Esophagus mucosa (tissue), 1 donor: ENCODE results near the gene CD226. TPM values are rescaled to one million over a fixed set of nuclear protein-coding genes. Genes with fewer than 3 reads are reported as not detected.
"Not testable (repeated sequence)": the region's sequence is repeated elsewhere in the genome, so short reads cannot be mapped to it uniquely, and the experiment has no call there.

Source experiments
- ATAC-seq: fragments of 200-7000 bp; cut with Tn5 transposase; one replicate; pipeline ENCODE4 v1.9.1; 2020
- total RNA-seq: library from RNA; stranded (reverse); gene quantifications from one replicate; pipeline ENCODE4 v1.2.4, GENCODE V29; 2023
- donor health status: DM: yes; HTN: yes; CAD: no.

The CD226 gene
- total RNA-seq, 1 donor from 2014 or later: 0.44 TPM

DNA sequence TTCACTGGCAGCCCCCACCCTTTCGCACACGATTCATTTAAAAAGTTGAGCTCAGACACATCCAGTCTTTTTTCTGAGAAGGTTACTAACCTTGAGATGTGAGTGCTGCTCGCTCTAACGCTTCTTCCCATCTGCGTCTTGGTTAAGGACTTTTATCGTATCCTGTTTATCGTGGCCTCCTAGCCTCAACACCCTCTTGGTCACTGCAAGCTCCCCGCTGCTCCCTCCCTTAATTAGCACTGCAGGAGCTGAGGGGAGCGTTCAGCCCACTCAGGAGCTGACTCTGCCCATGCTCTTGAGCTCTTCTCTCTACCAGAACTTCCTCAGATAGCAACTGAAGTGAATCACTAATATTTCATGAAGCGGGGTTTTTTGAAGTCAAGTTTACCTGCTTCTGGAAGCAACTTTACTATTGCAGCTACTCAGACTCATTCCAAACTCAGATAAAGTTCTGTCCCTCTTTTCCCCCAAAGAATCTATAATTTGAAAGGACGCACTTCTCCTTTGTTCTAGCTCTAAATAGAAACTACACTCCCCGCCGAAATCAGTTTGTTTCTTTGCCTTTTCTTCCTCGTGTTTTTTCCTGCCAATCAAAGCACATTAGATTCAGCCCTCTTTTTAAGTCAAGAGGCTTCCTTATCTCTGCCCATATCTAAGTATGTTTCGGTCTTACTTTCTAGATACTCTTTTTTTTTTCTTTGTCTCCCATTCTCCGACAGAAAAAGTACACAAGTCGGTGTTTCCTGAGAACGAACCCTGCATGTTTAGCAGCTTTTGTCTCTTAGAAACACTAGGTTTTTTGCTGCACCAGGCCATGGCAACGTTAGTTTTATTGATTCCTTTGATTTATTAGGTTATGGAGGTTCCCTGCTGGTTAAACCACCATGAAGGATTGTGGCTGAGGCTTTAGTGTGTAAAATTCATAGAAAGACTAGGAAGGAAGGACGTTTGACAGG is 9.3 kb upstream of the CD226 start:
- no peak for ATAC-seq

- no peak for ATAC-seq
Observed at GRCh38 chr18:69956057-69956456, 8.4 kb upstream of the CD226 start.

DNA sequence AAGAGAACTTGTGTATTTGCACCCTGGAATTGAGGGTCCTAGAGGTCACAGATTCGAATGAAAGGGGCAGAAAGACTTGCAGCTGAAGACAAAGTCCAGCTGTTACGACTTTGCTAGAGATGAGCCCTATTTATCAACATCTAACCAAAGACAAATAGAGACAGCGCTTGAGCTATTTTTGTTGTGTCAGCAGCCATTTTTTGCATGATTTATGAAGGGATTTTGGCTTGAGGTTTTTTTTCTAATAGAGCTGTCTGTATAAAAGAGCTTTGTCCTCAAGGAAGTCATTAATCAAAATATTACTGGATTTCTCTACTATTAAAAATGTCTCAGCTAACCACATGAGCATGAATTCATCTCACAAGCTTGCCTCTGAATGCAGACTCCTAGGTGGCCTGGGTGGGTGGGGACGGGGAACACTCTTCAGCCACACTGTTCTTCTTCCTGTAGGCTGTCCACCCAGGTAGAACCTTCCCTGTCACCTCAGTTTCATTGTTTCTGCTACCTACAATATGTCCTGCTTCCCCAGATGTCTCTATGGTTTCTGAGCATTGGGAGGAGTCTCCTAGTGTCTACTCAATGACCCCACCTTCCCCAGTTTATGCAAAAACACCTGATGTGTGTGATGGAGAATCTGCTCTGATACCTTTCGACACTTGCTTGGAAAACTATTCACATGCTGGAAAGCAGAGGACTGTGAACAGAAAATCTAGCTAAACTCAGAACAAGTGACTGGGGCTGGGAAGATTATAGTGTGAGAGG is 7.2 kb upstream of the CD226 start:
- no peak for ATAC-seq

GRCh38 chr18:69953191-69953590 is 5.5 kb upstream of the CD226 start:
- ATAC-seq: no peak

DNA sequence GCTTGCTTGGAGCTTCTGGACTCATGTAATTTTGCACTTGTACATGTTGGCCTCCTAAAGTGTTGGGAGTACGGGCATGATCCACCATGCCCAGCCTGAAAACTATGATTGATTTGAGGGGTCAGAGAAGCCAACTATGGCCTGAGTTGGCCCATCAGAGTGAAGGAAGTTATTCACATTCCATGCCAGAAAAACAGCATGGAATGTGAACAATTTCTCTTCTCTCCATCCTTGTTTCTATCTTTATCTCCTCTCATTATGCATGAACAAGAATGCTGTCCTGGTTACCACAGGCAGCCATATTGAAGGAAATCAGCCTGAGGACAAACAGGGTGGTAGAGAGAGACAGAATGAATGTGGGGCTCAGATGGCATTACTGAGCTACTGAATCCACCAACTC is 3.5 kb upstream of the CD226 start:
- ATAC-seq: no peak

GRCh38 chr18:69949538-69949936 is 1.9 kb upstream of the CD226 start:
- ATAC-seq: no peak

DNA sequence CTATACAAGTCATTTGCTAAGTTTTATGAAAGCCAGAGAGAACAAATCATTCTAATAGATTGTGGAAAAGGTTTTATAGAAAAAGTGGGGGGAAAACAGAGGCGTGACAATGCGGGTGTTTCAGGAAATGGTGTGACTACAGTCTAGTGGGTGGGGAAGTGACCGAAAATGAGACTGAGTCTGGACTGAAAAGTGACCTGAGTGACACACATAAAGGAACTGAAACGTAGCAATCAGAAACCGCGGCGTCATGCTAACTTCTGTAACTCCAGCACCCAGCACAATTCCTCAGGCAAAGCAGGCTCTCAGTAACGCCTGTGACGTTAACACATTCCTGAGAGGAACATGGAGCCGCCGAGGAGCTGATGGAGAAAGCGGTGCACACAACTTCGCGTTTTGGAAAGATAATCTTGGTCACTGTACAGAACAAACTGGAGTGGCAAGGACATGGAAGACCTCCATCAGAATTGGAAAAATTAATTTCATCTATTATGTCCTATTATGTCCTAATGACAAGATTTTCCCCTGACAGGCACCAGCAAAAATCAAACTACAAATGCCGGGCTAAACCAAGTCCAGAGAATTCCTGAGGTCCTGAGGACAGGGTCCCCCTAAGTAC is 1.4 kb upstream of the CD226 start:
- ATAC-seq: no peak

GRCh38 chr18:69948256-69948655 is 583 bp upstream of the CD226 start:
- no peak for ATAC-seq

DNA sequence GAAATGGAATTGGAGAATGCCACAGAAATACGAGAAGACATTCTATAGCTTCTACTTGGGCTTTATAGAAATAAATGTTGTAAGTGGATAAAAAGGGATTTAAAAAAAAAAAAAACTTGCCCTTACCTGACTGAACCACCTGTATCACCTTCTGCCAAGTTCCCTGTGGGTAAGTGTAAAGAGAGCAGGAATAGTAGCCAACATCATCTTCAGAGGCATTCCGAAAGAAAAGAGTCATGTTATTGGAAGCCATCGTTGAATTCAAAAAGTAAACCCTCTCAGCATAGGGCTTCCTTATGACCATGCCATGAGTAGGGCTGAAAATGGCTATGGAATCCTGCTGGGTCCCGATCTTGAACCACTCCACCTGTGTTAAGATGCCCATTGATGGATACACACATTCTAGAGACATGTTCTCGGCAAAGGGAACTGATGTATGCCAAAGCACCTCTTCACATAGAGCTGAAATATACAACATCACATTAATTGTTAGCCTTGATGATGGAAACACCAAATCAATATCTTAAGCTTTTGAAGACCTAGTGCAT is 991 bp downstream of the CD226 start:
- ATAC-seq: no peak

DNA sequence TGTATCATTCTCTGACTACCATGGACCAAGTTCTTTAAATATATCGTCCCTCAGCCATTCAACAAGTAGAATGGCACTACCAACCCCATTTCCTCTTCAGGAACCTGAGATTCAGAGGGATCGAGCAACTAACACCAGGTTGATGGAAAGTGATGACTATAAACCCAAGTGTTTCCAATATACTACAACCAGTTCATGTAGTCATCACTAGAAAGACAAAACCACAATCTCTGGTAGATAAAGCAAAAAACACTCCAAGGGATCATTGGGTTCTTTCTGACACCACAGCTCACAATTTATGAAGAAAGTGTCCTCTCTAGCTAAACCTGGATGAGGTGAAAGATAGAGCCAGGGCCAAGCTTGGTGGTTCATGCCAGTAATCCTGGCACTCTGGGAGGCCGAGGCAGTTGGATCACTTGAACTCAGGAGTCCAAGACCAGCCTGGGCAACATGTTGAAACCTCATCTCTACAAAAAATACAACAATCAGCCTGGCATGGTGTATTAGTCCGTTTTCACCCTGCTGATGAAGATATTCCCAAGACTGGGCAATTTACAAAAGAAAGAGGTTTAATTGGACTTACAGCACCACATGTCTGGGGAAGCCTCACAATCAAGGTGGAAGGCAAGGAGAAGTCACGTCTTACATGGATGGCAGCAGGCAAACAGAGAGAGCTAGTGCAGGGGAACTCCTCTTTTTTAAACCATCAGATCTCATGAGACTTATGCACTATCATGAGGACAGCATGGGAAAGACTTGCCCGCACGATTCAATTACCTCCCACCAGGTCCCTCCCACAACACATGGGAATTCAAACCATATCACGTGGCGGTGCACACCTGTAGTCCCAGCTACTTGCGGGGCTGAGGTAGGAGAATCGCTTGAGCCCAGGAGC is 2.2 kb downstream of the CD226 start:
- no peak for ATAC-seq

GRCh38 chr18:69944436-69944835 is 3.2 kb downstream of the CD226 start:
- no peak for ATAC-seq

DNA sequence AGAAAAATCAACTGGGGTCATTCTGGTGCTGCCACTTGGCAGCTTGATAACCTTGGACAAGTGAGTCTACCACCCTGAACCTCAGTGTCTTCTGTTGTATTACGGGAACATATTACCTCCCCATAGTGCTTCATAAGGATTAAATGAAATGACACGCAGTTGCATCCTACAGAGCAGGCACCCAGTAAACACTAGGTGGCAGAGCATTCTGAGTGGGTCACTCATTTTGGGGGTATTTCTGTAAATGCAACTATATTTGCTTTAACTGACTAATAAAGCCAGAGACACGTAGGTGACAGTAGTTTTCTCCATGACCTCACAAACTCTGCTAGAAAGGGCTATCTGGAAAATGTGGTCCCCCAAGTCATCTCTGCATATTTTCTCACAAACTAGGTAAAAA is 4.7 kb downstream of the CD226 start:
- ATAC-seq: no peak

- no peak for ATAC-seq
Observed at GRCh38 chr18:69941183-69941582, 6.5 kb downstream of the CD226 start.

GRCh38 chr18:69939812-69940211 is 7.9 kb downstream of the CD226 start:
- not testable (repeated sequence) for ATAC-seq

DNA sequence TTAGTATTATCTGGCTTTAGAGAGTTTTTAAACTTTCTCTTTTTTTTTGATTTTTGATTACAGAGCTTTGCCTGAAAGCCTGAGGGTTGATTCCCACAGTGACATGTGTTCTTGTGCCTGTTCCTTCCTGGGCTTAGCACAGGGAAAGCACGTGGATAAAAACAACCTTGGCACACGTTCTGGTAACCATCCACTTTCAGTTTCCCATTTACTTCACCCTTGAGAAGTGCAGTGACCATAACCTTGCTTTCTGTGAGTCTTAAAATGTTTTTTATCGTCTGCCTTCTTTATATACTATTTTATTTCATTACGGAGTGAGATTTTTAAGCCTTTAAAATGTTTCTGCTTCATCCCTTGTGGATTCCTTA is 11.5 kb downstream of the CD226 start:
- no peak for ATAC-seq

- peak; percentile 53 for ATAC-seq
Observed at GRCh38 chr18:69935319-69936190, 12.1 kb downstream of the CD226 start.

- no peak for ATAC-seq
Observed at GRCh38 chr18:69934601-69935265, 12.9 kb downstream of the CD226 start.

DNA sequence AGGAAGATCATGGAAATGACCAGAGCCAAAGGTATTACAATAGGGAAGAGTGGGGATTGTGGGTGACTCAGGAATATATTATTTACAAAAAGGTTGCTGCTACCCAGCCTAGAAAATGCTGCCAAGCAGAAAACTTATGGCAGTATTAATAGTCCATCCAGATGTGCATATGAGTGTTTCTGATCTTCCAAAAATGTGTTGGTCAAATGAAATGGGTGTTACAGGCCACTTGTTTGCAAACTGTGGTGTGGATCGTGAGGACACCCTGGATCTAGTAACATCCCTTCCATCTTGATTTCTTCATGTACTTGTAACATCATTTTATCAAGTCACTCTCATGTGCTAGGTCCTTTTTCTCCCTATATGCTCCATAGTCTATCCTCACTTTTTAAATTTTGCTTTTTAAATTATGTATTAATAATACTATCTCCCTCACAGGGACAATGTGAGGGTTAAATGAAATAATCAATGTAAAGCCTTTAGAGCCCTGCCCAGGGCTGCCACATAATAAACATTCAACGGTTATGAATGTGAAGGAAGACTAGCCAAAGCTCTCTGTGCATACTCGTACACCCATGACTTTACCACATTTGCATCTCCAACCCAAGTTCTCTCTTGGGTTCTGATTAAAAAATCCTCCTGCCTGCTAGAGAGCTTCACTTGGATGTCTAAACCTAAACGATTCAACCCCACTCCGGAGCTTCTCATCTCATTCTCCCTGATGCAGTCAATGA is 18.5 kb downstream of the CD226 start:
- ATAC-seq: no peak

GRCh38 chr18:69916412-69916811 is 31.3 kb downstream of the CD226 start:
- no peak for ATAC-seq

DNA sequence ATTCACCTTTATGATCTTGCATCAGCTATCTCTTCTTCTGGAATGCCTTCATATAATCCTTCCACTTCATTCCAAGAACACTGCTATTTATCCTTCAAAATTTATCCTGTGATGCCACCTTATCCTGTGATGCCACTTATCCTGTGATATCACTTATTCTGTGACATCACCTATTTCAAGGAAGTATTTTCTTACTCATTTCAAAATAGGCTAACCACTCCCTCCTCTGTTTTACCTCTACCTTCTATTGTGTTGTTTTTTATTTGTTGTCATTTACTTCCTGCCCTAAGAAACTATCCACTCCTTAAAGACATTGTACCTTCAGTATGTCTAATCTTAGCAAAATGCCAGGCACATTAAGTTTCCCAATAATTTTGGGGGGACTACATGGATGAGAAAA is 38.8 kb downstream of the CD226 start:
- no peak for ATAC-seq
